ENCODE results near the gene TSSK3.
A peak's percentile ranks its signal among the peaks of the same experiment; 100 is the strongest.

TSSK3 gene

GRCh38 chr1:32362474-32363313 lies at the start of gene TSSK3, which contains the start of gene FAM229A:
Gene TSSK3, plus strand, starts transcription at chr1:32362539. Its CDS starts 163 bp downstream, at chr1:32362702.
Gene FAM229A, minus strand, starts transcription at chr1:32362485. Its CDS starts 394 bp downstream, at chr1:32362091.
- DNase-seq: no peak

- DNase-seq: no peak
Observed at GRCh38 chr1:32316903-32317277, 45.4 kb upstream of the TSSK3 start.

GRCh38 chr1:32318127-32318869 lies 44.0 kb upstream of the TSSK3 start:
- DNase-seq: no peak

- no peak for DNase-seq
Observed at GRCh38 chr1:32321712-32322291, 40.5 kb upstream of the TSSK3 start.

GRCh38 chr1:32327204-32327603 lies 35.1 kb upstream of the TSSK3 start:
- no peak for DNase-seq

GRCh38 chr1:32329931-32330466 lies 32.3 kb upstream of the TSSK3 start:
- no peak for DNase-seq

- no peak for DNase-seq
Observed at GRCh38 chr1:32330558-32331151, 31.7 kb upstream of the TSSK3 start.

- DNase-seq: no peak
Observed at GRCh38 chr1:32331549-32331948, 30.8 kb upstream of the TSSK3 start.

GRCh38 chr1:32332290-32333079 lies 29.9 kb upstream of the TSSK3 start:
- no peak for DNase-seq

- no peak for DNase-seq
Observed at GRCh38 chr1:32333251-32333963, 28.9 kb upstream of the TSSK3 start.

GRCh38 chr1:32334274-32334861 lies 28.0 kb upstream of the TSSK3 start:
- no peak for DNase-seq

- peak; percentile 83 for DNase-seq
Observed at GRCh38 chr1:32334864-32335534, 27.3 kb upstream of the TSSK3 start.

- no peak for DNase-seq
Observed at GRCh38 chr1:32335535-32335789, 26.9 kb upstream of the TSSK3 start.

- DNase-seq: peak; percentile 95
Observed at GRCh38 chr1:32335790-32336590, 26.3 kb upstream of the TSSK3 start, which contains the start of gene MARCKSL1. Gene MARCKSL1, minus strand, starts transcription at chr1:32336233. Its CDS starts 200 bp downstream, at chr1:32336033.

GRCh38 chr1:32336591-32336932 lies 25.8 kb upstream of the TSSK3 start:
- no peak for DNase-seq

GRCh38 chr1:32336963-32337675 lies 25.2 kb upstream of the TSSK3 start:
- peak; percentile 75 for DNase-seq

- no peak for DNase-seq
Observed at GRCh38 chr1:32337855-32338636, 24.3 kb upstream of the TSSK3 start.

- DNase-seq: no peak
Observed at GRCh38 chr1:32338637-32339145, 23.6 kb upstream of the TSSK3 start.

All from activated CD8-positive, alpha-beta memory T cell treated with anti-CD3 and anti-CD28 coated beads, Interleukin-2, amount 50 U/mL, for 48 hours (primary cell).